Uterus (tissue), 2 donors: ENCODE measurements around the gene SLC35E3.

Source experiments
- CTCF ChIP-seq, 4 experiments: fragments of 200-600 bp in 2 of 4; fragments of 450-650 bp in 2 of 4; sonication (generic) in 2 of 4; IDR thresholded peaks; one replicate each; pipeline ENCODE4 v1.5.1; 2016 to 2019; ENCODE audit warnings: antibody characterized with exemption in 4 of 4, mild to moderate bottlenecking in 2 of 4, moderate library complexity in 1 of 4
- POLR2A ChIP-seq, 2 donors: fragments of 450-650 bp; IDR thresholded peaks; one replicate each; pipeline ENCODE4 v1.6.1; 2016; ENCODE audit warnings: antibody characterized with exemption in 2 of 2, mild to moderate bottlenecking in 1 of 2, moderate library complexity in 1 of 2

GRCh38 chr12:68823696-68824095, 77.7 kb downstream of the SLC35E3 start:
- TF ChIP-seq CTCF (IDR thresholded peaks at IDR 0.05) (no peak), POLR2A (IDR thresholded peaks at IDR 0.05) (no peak)
